Middle frontal gyrus (tissue), 1 donor: Measurements from ENCODE around the gene POLR3C.
"Not testable (repeated sequence)": the region's sequence is repeated elsewhere in the genome, so short reads cannot be mapped to it uniquely, and the experiment has no call there.

Experiments
- DNase-seq: peaks from one replicate; pipeline ENCODE4 v3.0.0-alpha.2; 2015; ENCODE audit warnings: low spot score; ENCODE audit errors: extremely low spot score

Gene POLR3C

DNA sequence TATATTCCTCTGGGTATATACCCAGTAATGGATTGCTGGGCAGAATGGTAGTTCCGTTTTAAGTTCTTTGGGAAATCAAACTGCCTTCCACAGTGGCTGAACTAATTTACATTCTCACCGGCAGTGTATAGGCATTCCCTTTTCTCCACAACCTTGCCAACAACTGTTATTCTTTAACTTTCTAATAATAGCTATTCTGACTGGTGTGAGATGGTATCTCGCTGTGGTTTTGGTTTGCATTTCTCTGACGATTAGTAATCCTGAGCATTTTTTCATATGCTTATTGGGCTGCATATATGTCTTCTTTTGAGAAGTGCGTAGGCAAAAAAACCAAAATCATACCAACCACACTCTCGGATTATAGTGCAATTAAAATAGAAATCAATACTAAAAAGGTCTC lies 5.9 kb upstream of the POLR3C start:
- DNase-seq: not testable (repeated sequence)

DNA sequence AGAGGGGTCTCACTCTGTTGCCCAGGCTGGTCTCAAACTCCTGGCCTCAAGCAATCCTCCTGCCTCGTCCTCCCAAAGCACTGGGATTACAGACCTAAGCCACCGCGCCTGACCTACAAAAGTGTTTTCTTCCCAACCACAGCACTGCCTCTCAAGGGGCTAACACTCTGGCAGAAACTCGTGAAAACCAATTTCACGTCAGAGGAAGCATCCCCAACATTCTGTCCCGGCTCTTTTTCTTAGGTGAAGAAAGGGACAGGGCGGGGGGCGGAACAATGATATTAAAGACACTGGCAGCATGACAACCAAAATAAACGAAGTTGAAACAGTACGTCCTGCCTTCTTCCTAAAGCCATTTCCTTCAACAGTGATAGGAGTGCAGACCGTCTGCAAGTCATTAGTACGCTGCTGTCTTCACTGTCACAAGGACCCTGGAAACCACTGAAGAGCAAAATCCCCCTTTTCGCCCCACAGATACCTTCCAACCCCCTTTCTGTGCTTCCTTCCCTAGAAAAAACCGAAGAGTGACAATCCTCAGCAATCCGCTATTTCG lies 1.1 kb upstream of the POLR3C start:
- not testable (repeated sequence) for DNase-seq

DNA sequence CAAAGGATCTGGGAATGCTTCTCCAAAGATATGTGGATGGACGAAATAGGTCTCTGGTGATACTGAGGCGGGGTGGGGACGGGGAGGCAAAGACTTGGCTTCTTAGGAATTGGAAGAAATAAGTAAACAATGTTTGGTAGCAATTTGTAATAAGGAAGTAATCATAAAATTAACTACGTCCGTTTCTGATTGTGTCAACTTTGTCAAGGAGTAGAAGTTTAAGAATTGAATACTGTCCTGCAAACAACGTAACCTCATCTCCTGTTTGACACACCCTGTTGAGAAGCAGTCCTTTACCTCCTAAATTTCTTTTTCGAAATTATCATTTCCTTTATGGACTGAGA lies 471 bp downstream of the POLR3C start:
- DNase-seq: no peak

DNA sequence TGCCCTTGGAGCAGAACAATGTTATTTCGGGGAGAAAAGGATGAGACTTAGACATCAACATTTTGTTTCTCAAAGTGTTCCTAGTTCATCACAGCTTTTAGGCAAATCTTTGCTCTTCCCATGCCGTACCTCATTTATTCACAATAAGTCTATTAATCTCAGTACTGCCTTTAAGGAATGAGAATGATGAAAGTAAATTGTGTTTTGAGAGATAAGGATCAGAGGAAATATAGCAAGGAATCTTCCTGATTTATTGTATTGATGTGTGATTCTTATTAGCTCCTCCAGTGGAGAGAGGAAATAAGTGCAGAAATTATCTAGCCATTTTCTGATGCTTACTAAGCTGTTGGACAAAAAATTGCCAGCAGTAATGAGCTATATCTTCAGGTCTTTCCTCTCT lies 2.0 kb downstream of the POLR3C start:
- no peak for DNase-seq

DNA sequence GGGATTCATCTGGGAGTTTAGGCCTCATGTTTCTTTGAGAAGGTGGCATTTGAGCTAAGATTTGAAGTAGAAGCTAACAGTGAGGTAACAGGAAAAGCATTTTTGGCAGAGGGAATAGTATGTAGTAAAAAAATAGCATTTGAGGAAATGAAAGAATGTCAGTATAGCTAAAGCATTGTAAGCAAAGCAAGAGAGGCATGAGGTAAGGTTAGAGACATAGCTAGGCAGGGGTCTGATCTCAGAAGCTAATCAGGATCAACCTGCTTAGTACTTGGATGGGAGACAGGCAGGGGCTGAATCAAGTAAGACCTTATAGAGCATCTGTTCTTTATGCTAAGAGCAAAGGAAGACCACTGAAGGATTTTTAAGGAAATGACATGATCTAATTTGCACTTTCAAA lies 4.0 kb downstream of the POLR3C start:
- no peak for DNase-seq

DNA sequence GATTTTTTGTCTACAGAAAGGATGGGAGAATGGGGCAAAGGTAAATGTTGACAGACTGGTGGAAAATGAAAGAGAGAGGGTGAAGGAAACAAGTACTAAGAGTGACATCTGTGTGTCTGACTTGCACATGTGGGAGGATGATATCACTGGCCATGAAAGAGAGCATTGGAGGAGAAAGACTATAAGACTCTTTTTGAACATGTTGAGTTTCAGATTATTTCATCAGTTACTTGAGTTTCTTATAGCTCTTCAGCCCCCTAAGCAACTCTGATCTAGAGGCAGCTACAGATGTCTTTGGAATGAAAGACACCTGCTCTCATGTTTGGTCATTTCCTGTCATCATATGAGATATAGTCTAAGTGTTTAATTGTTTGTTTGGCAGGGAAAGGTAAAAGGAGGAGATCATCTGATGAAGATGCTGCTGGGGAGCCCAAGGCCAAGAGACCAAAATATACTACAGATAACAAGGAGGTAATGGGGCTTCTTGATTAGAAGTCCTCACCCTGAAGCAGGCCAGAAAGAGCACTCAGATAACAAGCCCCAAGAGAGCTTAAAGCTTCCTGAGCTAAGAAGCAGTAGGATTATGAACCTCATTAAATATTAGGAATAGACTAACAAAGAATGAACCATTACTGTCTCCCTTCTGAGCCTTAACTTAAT lies 4.5 kb downstream of the POLR3C start:
- DNase-seq: no peak

DNA sequence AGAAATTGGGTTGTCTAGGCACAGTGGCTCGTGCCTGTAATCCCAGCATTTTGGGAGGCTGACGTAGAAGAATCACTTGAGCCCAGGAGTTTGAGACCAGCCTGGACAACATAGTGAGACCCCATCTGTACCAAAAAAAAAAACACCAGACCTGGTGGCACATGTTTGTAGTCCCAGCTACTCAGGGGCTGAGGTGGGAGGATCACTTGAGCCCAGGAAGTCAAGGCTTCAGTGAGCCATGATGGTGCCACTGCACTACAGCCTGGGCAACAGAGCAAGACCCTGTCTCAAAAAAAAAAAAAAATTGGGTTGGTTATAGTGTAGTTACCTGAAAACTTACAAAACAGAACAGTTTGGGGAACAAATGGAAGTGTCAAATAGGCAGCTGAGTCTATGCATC lies 6.8 kb downstream of the POLR3C start:
- DNase-seq: not testable (repeated sequence)

DNA sequence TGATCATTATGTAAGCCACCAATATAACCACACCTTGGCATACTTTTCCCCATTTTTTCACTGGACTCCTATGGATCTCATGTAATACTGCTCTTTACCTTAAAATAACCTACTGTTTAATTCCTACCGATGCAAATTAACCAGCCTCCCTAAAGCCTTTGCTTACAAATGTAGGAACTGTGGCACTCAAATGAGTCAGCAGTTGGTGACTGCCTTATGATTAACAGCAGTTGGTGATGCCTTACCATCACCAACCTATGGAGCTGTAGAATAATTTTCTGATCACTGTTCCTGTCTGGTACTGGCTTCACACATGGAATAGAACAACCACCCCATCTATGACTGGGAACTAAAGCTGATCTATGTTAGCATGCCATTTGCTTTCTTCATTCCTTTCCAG lies 13.7 kb downstream of the POLR3C start:
- no peak for DNase-seq

DNA sequence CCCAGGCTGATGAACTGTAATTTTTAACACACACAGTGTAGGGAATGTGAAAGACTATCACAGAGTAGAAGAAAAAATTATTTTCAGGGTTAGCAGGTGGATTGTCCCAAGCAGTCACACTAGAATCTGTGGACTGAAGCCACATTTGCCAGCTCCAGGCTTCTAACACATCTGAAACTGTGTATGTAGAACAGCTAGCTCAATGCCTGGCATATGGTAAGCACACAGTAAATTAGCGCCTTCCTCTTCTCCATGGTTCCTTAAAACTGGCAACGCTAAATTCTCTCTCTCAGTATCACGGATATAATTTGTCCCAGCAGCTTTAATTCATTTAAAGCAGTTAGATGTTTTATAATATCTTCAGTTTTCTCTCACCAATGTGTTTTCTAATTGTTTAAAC lies 19.0 kb downstream of the POLR3C start:
- DNase-seq: no peak

DNA sequence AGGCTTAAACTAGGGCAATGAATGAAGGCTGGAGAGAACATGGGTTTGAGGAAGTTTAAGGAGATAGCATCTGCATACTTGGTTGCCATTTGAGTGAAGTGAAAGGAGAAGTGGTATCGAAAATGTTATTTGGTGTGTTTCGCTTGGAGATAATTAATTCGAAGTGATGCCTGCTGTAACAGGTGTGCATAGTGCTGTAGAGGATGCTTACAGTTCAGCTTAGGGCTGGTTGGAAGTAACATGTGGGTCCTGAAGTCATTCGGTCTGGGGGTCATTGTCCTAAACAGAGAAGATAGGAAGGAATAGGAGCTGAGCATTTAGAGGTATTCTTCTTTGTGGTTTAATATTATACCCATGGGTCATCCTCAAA lies 21.1 kb downstream of the POLR3C start:
- DNase-seq: no peak

DNA sequence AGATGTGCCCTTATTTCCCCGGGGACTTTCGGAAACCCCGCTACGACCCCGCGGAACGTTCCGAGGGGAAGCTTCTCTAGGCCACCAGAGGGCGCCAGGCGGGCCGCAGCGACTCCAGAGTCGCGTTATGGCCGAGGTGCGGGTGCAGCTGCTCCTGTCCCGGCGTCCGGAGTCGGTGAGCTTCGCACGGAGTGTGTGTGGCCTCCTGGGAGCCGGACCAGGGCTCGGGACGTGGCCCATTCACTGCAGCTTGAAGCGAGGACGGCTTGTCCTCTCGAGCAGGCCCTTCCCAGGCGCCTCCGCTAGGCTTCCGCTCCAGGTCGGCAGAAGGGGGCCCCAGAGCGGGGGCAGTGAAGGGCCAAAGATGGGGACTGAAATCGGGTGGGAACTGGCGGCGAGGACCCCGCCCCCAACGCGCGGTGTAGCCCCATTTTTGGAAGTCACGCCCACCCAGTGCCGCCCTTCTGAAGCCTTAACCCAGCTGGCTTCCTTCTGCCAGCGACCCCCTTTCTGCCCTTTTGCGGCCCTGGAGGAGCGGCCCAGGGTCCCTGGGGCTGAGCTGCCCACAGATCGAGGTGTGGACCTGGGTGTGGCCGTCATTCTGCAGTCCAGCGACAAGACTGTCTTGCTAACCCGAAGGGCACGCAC lies 21.6 kb downstream of the POLR3C start, which contains the start of gene NUDT17:
NUDT17 (plus strand) TSS at position 117 of the 648 bp plus-strand sequence; CDS start at position 128, 11 bp downstream.
- no peak for DNase-seq

DNA sequence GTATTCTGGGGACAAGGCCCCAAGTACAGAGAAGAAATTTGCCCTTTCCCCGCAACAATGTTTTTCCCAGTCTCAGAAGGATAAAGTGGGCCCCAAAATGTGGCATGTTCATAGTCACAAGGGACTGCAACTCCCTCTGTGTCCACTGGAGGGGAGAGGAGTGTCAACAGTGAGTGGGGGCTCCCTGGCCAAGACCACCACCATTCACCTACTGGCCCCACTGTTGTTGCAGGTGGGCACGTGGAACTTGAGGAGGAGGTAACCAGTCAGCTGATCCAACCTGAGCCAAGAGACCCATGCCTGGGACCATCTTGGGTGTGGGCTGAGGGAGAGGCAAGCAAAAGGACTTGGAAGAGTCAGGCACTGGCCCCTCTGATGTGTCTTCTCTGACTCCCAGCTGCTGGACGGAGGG lies 22.2 kb downstream of the POLR3C start:
- no peak for DNase-seq

DNA sequence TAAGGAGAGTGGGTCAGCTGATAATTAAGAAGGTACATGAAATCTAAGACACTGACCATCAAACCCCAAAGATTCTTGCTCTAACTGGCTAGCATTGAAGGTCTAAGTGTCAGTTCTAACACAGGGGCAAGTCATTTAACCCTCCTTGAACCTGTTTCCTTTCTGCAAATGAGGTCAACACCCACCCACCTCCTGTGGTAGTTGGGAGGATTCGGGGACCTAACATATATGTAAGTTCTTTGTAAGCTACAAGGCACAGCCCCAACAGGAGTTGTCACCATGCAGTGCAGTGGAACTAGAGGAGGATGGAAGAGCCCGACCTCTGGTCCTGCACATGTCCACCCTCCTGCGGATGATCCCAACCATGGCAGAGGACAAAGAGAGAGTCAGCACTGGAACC lies 23.8 kb downstream of the POLR3C start:
- DNase-seq: no peak

DNA sequence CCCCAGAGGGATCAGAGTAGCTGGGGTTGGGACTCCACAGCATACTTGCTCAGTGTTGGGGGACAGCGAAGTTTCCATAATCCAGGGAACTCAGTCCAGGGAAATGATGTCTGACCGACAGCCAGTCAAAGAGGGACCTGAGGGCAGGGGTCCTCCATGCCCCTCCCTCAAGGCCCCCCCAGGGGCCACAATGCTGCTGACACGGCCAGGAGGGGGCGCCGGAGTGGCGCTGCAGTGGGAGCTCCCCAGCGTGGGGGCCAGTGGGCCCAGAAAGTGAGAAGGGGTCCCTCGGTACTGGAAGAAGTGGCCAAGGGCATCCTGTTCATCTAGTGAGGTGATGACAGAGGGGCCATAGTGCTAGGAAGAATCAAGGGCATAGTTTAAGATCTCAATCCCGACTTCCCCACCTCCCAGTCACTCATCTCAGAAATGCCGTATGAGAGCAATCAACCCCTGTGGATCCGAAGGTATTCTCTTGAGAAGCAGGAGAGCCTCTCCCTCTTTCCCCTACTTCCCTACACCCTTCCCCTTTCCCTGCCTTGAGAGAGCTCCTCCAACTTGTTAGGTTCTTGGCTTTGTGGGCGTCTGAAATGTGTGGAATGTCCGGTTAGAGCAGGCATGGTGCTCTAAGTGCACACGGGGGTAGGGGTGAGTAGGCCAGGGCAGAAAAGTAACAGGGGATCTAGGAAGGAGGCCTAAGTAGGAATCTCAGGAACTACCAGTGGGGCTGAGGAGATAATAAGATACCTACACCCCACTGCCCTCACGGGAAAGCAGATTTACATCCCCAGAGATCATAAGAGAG lies 25.6 kb downstream of the POLR3C start:
- no peak for DNase-seq

DNA sequence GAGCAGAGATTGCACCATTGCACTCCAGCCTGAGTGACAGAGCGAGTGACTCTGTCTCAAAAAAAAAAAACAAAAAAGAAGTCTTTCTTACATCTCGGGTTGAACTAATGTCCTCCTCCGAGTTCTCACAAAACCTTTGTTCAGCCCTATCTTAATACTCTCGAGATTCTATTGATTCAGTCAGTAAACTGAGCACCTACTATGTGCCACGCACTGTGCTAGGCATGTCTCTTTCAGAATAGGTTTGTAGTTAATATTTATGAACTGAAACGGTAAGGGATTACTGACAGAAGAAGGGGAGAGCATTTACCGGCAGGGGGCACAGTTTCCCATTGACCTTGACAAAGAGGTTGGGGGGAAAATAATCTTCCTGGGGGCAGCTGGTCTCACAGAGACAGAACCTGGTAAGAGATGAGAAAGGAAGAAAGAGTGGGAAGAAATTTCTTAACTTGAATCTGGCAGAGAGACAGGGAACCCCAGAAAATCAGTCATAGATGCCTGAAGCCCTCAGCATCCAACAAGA lies 31.5 kb downstream of the POLR3C start:
- DNase-seq: no peak

DNA sequence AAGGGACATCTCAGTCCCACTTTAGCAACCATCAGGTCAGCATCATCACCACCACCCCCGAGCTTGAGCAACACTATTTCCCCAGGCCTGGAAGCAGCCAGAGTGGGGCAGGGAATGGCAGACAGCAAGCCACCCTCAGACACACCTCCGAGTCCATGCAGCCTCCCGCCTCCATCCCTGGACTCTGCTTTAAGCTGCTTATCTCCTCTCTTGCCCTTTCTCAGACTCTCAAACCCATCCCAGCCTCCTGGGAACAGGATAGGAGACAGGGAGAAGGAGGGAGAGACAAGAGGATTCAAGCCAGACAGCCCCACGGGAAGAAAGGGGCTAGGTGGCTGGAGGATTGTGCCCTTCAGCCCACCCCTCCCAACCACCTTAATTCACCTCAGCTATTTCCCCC lies 33.2 kb downstream of the POLR3C start:
- DNase-seq: no peak

DNA sequence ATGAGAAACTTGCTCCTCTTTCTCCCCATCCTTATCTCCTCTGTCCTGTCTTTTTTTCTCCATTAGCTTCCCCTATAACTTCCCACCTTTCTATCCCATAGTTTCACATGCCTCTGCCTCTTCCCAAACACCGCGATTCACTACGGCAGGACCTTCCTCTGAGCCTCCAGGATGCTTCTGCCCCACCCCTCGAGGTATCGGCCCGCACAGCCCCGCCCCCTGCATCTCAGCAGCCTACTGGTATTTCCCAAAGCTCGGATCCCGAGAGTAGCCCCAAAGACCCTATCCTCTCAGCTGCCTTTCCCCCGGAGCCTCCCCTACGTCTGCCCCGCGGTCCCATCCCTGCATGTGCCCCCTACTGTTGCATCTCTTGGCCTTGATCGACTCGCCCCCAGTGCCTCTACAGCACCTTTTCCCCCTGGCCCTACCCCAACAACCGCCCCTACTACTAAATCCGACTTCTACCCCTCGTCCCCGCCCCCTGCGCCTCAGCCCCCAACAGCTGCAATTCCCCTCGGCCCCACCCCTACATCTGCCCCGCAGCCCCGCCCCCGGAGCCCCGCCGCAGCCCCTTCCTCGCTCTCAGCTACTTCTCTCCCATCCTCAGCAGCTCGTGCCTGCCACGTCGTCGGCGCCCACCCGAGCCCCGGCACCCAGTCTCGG lies 34.4 kb downstream of the POLR3C start:
- DNase-seq: no peak

DNA sequence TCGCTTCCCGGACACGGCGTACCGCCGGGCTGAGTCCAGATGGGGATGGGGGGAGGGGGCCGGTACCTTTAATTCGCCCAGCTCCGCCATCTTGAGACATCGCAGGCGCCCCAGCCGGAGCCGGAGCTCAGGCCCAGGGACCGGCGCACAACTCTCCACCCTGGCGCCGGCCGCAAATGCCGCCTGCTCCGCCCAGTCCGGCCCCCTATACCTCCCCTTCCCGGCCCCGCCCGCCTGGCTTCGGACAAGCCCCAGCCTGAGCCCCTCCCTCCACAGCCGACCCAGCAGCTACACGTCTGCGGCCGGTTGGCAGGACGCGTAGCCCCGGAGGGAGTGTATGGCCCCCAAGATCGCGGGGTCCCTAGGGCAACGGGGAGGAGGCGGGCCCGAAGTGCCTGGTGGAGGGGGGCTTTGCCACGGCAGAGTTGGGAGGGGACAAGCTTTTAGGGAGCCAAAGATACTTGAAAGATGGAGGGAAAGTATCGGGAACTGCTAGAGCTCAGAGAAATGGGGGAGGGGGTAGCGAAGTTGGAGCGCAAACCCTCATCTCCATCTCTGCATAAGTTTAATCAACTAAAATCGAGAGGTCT lies 35.0 kb downstream of the POLR3C start, which contains the start of gene PIAS3:
PIAS3 (minus strand) TSS at position 181 of the 590 bp plus-strand sequence; CDS start at position 90, 91 bp downstream.
- peak; percentile 84 for DNase-seq

DNA sequence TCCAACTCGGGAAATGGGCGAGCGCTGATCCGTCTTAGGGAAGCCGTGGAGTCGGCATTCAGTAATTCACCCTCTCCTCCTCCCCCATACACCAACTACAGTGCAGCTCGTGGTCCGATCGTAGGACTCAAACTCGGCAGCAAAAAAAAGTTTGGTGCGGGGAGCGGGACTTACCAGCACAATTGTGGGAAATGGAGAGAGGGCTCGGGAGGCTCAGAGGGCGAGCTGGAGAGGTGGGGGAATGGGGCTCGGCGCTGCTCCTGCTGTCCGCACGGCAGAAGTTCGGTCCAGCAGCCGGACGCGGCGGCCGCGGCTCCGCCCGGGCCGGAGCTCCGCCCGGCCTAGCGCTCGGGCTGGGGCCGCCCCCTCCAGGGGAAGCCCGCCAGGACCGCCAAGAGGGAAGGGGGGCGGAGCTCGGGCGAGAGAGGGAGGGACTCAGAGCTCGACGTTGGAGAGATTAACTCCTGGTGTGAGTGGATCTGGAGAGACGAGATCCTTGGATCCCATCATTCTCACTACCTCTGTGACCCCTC lies 35.6 kb downstream of the POLR3C start:
- peak; percentile 64 for DNase-seq

DNA sequence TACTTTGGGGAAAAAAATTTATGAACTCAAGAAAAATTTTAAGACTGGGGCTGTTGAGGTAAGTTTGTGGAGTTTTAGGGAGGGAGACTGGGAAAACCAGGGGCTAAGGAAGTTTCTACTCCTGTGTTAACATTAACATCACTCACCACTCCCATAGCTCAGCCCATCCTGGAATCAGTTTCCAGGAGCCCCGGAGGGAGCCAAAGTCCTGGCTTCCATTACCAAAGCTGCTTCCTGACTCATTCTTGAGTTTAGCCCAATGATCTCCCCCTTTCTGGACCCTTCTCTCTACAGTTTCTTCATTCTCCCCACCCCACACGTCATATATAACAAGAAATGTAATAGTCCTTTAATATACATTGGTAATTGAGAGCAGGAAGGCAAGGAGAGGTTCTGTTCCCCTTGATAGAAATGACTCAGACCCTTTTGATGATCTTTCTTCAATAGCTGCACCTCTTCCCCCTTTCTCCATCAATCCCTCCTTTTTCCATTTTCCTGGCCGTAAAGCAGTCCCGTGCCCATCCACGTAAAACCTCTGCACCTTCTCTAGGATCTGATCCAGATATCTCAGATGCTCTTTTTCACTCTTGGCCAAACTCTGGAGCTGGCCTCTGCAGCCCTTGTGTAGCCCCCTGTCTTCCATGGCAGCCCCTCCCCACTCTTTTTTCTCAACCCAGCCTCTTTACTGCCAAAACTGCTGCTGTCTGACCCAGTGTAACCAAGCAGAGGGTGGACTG lies 39.5 kb downstream of the POLR3C start:
- no peak for DNase-seq
